ENCODE measurements around the gene BIN1.

DNA sequence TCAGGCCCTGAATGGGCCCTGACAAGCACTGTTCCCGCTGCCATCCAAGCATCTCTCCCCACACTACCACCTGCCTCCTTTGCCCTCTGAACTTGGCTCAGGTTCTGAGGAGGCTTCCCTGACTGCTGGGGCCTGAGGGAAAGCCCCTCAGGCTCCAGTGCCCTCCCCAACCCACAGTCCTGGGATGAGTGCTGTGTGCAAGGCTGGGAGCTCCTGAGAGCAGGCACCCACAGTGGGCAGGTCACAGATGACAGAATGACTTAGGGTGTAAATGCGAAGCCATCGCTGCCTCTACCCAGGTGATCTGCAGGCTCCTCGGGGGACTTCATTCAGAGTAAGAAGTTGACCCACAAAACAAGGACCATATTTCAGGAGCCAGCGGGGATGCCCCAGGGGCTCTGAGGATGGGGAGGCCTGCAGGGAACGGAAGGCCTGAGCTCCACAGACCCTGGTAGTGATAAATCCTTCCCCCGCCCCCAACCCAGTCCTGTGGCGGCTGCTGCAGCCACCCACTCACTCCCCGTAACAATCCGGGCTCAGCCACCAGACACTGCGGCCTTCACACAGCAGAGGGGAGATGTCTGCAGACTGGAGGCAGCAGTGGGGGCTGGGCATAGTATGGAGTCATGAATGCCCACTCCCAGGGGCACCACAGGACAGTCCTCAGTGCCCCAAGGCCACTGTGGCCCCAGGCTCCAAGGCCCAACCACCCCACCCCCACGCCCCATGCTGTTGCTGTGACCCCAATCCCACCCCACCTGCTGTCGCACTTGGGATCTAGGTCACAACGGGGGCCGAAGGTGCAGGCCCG, 8.9 kb downstream of the BIN1 start:
- no peak for TF ChIP-seq EZH2 (IDR thresholded peaks at IDR 0.05)
- no peak for TF ChIP-seq POLR2AphosphoS5 (IDR thresholded peaks at IDR 0.05; ENCODE audit: borderline replicate concordance, low read depth, low read length)
- TF ChIP-seq FOXP2 (optimal IDR thresholded peaks at IDR 0.05; ENCODE audit: control extremely low read depth, extremely low read length, insufficient read depth), result no peak
